ENCODE data around the gene PAH.

- no peak for TF ChIP-seq CTCF (IDR thresholded peaks at IDR 0.05)
- no peak for TF ChIP-seq POLR2A (IDR thresholded peaks at IDR 0.05)
Measured at GRCh38 chr12:102871014-102871413, 46.0 kb downstream of the PAH start.

Measured in thyroid gland (tissue), 4 donors.